Measurements from ENCODE around the gene GEMIN5. TPM values are rescaled to one million over a fixed set of nuclear protein-coding genes. Genes with fewer than 3 reads are reported as not detected.

Gene GEMIN5
- total and polyA plus RNA-seq, 2 of the 4 experiments (the other 2 are of a cell fraction) = 9.0 to 31.5 TPM

GRCh38 chr5:154849264-154849785 lies 88.7 kb downstream of the GEMIN5 start:
- no peak overlapping the region for H2BK120ac ChIP-seq (ENCODE audit: low read depth, low read length)
- peaks cover 2% of the 10 kb centered on the region; the same call in 1 of the 2 replicates for H3K36me3 ChIP-seq (ENCODE audit: control insufficient read depth, insufficient read depth, low read length)
- no peak for TF ChIP-seq CEBPB (IDR thresholded peaks at IDR 0.05; ENCODE audit: low read depth, low read length)
- TF ChIP-seq, protein P1, sequence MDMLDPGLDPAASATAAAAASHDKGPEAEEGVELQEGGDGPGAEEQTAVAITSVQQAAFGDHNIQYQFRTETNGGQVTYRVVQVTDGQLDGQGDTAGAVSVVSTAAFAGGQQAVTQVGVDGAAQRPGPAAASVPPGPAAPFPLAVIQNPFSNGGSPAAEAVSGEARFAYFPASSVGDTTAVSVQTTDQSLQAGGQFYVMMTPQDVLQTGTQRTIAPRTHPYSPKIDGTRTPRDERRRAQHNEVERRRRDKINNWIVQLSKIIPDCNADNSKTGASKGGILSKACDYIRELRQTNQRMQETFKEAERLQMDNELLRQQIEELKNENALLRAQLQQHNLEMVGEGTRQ (IDR thresholded peaks at IDR 0.05; ENCODE audit: low read depth, low read length) = no peak
- TF ChIP-seq CHD1 (IDR thresholded peaks at IDR 0.05; ENCODE audit: low read depth, low read length) = no peak
- TF ChIP-seq BHLHE40 (IDR thresholded peaks at IDR 0.05; ENCODE audit: low read depth, low read length) = no peak
- TF ChIP-seq RAD21 (IDR thresholded peaks at IDR 0.05; ENCODE audit: low read length) = no peak
- TF ChIP-seq, protein P2, sequence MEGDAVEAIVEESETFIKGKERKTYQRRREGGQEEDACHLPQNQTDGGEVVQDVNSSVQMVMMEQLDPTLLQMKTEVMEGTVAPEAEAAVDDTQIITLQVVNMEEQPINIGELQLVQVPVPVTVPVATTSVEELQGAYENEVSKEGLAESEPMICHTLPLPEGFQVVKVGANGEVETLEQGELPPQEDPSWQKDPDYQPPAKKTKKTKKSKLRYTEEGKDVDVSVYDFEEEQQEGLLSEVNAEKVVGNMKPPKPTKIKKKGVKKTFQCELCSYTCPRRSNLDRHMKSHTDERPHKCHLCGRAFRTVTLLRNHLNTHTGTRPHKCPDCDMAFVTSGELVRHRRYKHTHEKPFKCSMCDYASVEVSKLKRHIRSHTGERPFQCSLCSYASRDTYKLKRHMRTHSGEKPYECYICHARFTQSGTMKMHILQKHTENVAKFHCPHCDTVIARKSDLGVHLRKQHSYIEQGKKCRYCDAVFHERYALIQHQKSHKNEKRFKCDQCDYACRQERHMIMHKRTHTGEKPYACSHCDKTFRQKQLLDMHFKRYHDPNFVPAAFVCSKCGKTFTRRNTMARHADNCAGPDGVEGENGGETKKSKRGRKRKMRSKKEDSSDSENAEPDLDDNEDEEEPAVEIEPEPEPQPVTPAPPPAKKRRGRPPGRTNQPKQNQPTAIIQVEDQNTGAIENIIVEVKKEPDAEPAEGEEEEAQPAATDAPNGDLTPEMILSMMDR (conservative IDR thresholded peaks at IDR 0.05; ENCODE audit: low read depth, low read length) = no peak
- no peak for TF ChIP-seq POLR2A (IDR thresholded peaks at IDR 0.05; ENCODE audit: low read depth, low read length)
- TF ChIP-seq FOS (IDR thresholded peaks at IDR 0.05; ENCODE audit: low read depth, low read length) = no peak
- TF ChIP-seq RCOR1 (IDR thresholded peaks at IDR 0.05; ENCODE audit: insufficient replicate concordance, low read length) = no peak
- TF ChIP-seq MXI1 (IDR thresholded peaks at IDR 0.05; ENCODE audit: borderline replicate concordance, low read depth, low read length) = no peak
- TF ChIP-seq NFE2L2 (IDR thresholded peaks at IDR 0.05; ENCODE audit: low read depth, low read length) = no peak
- no peak for TF ChIP-seq SMC3 (IDR thresholded peaks at IDR 0.05; ENCODE audit: low read depth, low read length)
- TF ChIP-seq MAZ (IDR thresholded peaks at IDR 0.05; ENCODE audit: borderline replicate concordance, low read depth, low read length) = no peak
- TF ChIP-seq, protein P3, sequence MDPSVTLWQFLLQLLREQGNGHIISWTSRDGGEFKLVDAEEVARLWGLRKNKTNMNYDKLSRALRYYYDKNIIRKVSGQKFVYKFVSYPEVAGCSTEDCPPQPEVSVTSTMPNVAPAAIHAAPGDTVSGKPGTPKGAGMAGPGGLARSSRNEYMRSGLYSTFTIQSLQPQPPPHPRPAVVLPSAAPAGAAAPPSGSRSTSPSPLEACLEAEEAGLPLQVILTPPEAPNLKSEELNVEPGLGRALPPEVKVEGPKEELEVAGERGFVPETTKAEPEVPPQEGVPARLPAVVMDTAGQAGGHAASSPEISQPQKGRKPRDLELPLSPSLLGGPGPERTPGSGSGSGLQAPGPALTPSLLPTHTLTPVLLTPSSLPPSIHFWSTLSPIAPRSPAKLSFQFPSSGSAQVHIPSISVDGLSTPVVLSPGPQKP (IDR thresholded peaks at IDR 0.05; ENCODE audit: borderline replicate concordance, low read depth, low read length) = no peak
- TF ChIP-seq RFX5 (IDR thresholded peaks at IDR 0.05; ENCODE audit: low read depth, low read length) = no peak
- TF ChIP-seq MAFK (IDR thresholded peaks at IDR 0.05; ENCODE audit: low read depth, low read length) = no peak
- no peak overlapping the region; the same call in 1 of the 2 replicates for H3K27ac ChIP-seq (ENCODE audit: insufficient read depth, low read length)
- no peak overlapping the region for H4K8ac ChIP-seq (ENCODE audit: low read depth in 2 of 2, low read length in 2 of 2)
- CTCF ChIA-PET = interaction anchor here (0.6 kb wide), 1 partner anchor 41 kb away, joined by 5 read pairs; no protein-coding TSS in a partner anchor
- in situ Hi-C loops (cut with MboI; ENCODE audit: low sequenced_read_pairs) (no loop called here), intact Hi-C loops (cut with micrococcal nuclease) (no loop called here), dilution Hi-C loops (cut with HindIII; ENCODE audit: low sequenced_read_pairs, unreplicated experiment) (no loop called here)
- no peak overlapping the region for H2BK20ac ChIP-seq (ENCODE audit: low read depth, low read length)
- H3K4ac ChIP-seq (ENCODE audit: low read depth, low read length) = no peak overlapping the region
- no peak overlapping the region for H3K56ac ChIP-seq (ENCODE audit: extremely low read depth, insufficient read depth, low read length)
- H4K5ac ChIP-seq (ENCODE audit: low read depth, low read length) = no peak overlapping the region
- 72% methylated on average over 3 of the region's 6 CpGs; no CpG with 5 or more reads in 1 of the 2 experiments for WGBS, 2 experiments (ENCODE audit: extremely low coverage in 2 of 2, insufficient read length in 1 of 2)
- no peak overlapping the region for H2AK9ac ChIP-seq (replicated peaks; ENCODE audit: low read depth, low read length, poor library complexity)
- H3K14ac ChIP-seq (replicated peaks; ENCODE audit: low read depth, low read length) = no peak overlapping the region
- H2AFZ ChIP-seq (replicated peaks; ENCODE audit: low read length, poor library complexity) = no peak overlapping the region
- no peaks in the 10 kb centered on the region for H3K9me3 ChIP-seq (ENCODE audit: control insufficient read depth, insufficient read depth, low read length)
- no TSS peak for BruUV-seq (replicated peaks)
- H3K18ac ChIP-seq (ENCODE audit: low read depth, low read length) = no peak overlapping the region
- H3K79me1 ChIP-seq (ENCODE audit: low read depth in 1 of 2, low read length in 2 of 2) = no peaks in the 10 kb centered on the region
- H2BK15ac ChIP-seq (ENCODE audit: low read depth, low read length) = no peak overlapping the region
- no peak overlapping the region for H4K91ac ChIP-seq (ENCODE audit: insufficient read depth, low read depth, low read length)
- H4K20me1 ChIP-seq (ENCODE audit: insufficient read depth, low read length) = no peaks in the 10 kb centered on the region
- H3K9me1 ChIP-seq (ENCODE audit: insufficient read depth, low read length) = peaks cover 3% of the 10 kb centered on the region
- H2AK5ac ChIP-seq (ENCODE audit: low read depth, low read length) = no peak overlapping the region
- no peak overlapping the region for H2BK5ac ChIP-seq (ENCODE audit: low read depth, low read length, poor library complexity, severe bottlenecking)
- peak overlapping the region; percentile 42; the same call in 1 of the 2 replicates for H3K23ac ChIP-seq (ENCODE audit: low read depth, low read length)
- H3K4me2 ChIP-seq (ENCODE audit: low read depth, low read length) = peak overlapping the region; percentile 91
- POLR2A ChIA-PET (ENCODE audit: unreplicated experiment) = no interaction called here
- peak overlapping the region; percentile 69; the same call in 1 of the 2 replicates for H3K4me3 ChIP-seq (ENCODE audit: insufficient read depth, low read depth, low read length)
- peaks cover 4% of the 10 kb centered on the region for H3K4me1 ChIP-seq (ENCODE audit: control insufficient read depth, insufficient read depth, low read length)
- ATAC-seq (ENCODE audit: low read depth) = no peak
- H3K27me3 ChIP-seq (ENCODE audit: control insufficient read depth, insufficient read depth, low read length) = no peaks in the 10 kb centered on the region
- no peak for DNase-seq
- H3K9ac ChIP-seq (ENCODE audit: low read depth, low read length) = no peak overlapping the region

Data from IMR-90 (cell line).